NT2/D1 (cell line): ENCODE measurements around the gene NTN3.

Source experiments
- SUZ12 ChIP-seq: IDR thresholded peaks from 2 replicates; pipeline ENCODE4 v1.6.1; 2011; ENCODE audit not compliant: insufficient read length, insufficient read depth; ENCODE audit errors: extremely low read depth
- YY1 ChIP-seq: IDR thresholded peaks from 2 replicates; pipeline ENCODE4 v1.6.1; 2011; ENCODE audit not compliant: insufficient read length, insufficient read depth
- ZNF274 ChIP-seq: IDR thresholded peaks from 2 replicates; pipeline ENCODE4 v1.6.1; 2011; ENCODE audit warnings: mild to moderate bottlenecking, low read depth, low read length

GRCh38 chr16:2498531-2499253, 27.6 kb downstream of the NTN3 start:
- TF ChIP-seq YY1 (no peak), ZNF274 (no peak), SUZ12 (no peak)
